K562 (cell line): ENCODE results near the gene KRT36. TPM values are rescaled to one million over a fixed set of nuclear protein-coding genes. Genes with fewer than 3 reads are reported as not detected.

Source experiments
- CBFA2T3 ChIP-seq: fragments of 450-650 bp; IDR thresholded peaks from 2 replicates; pipeline ENCODE4 v1.6.1; 2017
- JUND ChIP-seq, 2 experiments: IDR thresholded peaks; 2 replicates in 1 of 2; 3 replicates in 1 of 2; pipeline ENCODE4 v1.6.1; 2011; ENCODE audit warnings: borderline replicate concordance in 2 of 2, low read depth in 2 of 2, low read length in 2 of 2, improper control_type of control experiment in 1 of 2, missing biosample characterization in 1 of 2, missing genetic modification characterization in 1 of 2, missing genetic modification reagents in 1 of 2
- KDM5B ChIP-seq: fragments of 200-600 bp; sonication (generic); IDR thresholded peaks from 2 replicates; pipeline ENCODE4 v1.6.1; 2012; ENCODE audit warnings: low read depth, mild to moderate bottlenecking, moderate library complexity, low read length, control low read depth, inconsistent platforms; ENCODE audit not compliant: insufficient replicate concordance
- KLF6 ChIP-seq: fragments of 250-450 bp; sonication (Bioruptor Pico); IDR thresholded peaks from 2 replicates; pipeline ENCODE4 v1.4.0; 2020; ENCODE audit warnings: mild to moderate bottlenecking, moderate library complexity, borderline replicate concordance
- L3MBTL2 ChIP-seq: fragments of 450-650 bp; IDR thresholded peaks from 2 replicates; pipeline ENCODE4 v1.6.1; 2016; ENCODE audit warnings: mild to moderate bottlenecking, moderate library complexity
- NRF1 ChIP-seq, 2 experiments: fragments of 450-650 bp; IDR thresholded peaks in 1 of 2; conservative IDR thresholded peaks in 1 of 2; 2 replicates each; pipeline ENCODE4 v1.6.1; 2014; ENCODE audit warnings: mild to moderate bottlenecking in 2 of 2
- PTTG1 ChIP-seq: fragments of 450-650 bp; IDR thresholded peaks from 2 replicates; pipeline ENCODE4 v1.6.1; 2016; ENCODE audit warnings: low read depth, mild to moderate bottlenecking, missing genetic modification characterization, missing compliant biosample characterization
- SMAD4 ChIP-seq: fragments of 250-450 bp; sonication (Bioruptor Pico); conservative IDR thresholded peaks from 2 replicates; pipeline ENCODE4 v1.8.0; 2021; ENCODE audit warnings: inconsistent platforms, mild to moderate bottlenecking, moderate library complexity
- SMARCE1 ChIP-seq: fragments of 450-650 bp; IDR thresholded peaks from 2 replicates; pipeline ENCODE4 v1.7.1; 2016; ENCODE audit warnings: mild to moderate bottlenecking
- ZBED1 ChIP-seq: IDR thresholded peaks from 2 replicates; pipeline ENCODE4 v1.6.1; 2014
- ZNF217 ChIP-seq: sonication (generic); formaldehyde crosslinking; IDR thresholded peaks from 2 replicates; pipeline ENCODE4 v1.8.0; 2022; ENCODE audit warnings: mild to moderate bottlenecking, missing genetic modification reagents
- ZNF57 ChIP-seq: fragments of 450-650 bp; formaldehyde crosslinking; IDR thresholded peaks from 2 replicates; pipeline ENCODE4 v1.4.0; 2020; ENCODE audit warnings: mild to moderate bottlenecking, moderate library complexity
- polyA plus RNA-seq, 8 experiments: library from polyadenylated mRNA; depleted of rRNA in 4 of 8; stranded (reverse) in 5 of 8; unstranded in 3 of 8; fragments of >200 nt; fragmentation: Nextera tagmentation in 2 of 8; fragmentation: Illumina TruSeq in 1 of 8; extraction: Ambion mirVana in 2 of 8; extraction: Trizol in 1 of 8; gene quantifications; 2 replicates each; pipeline versions ENCODE4 v1.2.1 to v1.2.3, GENCODE V29; 2011 to 2014; ENCODE audit warnings: inconsistent platforms in 1 of 8, missing spikeins in 1 of 8
- total RNA-seq, 7 experiments: library from RNA; depleted of rRNA in 6 of 7; stranded (reverse); fragments of >200 nt in 6 of 7; fragmentation: Illumina TruSeq in 2 of 7; extraction: Trizol in 2 of 7; gene quantifications; 2 replicates each; pipeline versions ENCODE4 v1.2.1 to v1.2.3, GENCODE V29; 2011 to 2021; ENCODE audit warnings: low replicate concordance in 1 of 7
- TF ChIP-seq, protein P1 (sequence below): fragments of 450-650 bp; IDR thresholded peaks from 2 replicates; pipeline ENCODE4 v1.7.0; 2016; ENCODE audit warnings: borderline replicate concordance
- TF ChIP-seq, protein P2 (sequence below): fragments of 450-650 bp; IDR thresholded peaks from 2 replicates; pipeline ENCODE4 v1.6.1; 2017; ENCODE audit warnings: antibody characterized with exemption, mild to moderate bottlenecking

KRT36 gene
- total and polyA plus RNA-seq, 9 of the 15 experiments (the other 6 are each of a cell fraction or from before 2014, with no cell fraction given), result 0.04 TPM; not detected in 8

DNA sequence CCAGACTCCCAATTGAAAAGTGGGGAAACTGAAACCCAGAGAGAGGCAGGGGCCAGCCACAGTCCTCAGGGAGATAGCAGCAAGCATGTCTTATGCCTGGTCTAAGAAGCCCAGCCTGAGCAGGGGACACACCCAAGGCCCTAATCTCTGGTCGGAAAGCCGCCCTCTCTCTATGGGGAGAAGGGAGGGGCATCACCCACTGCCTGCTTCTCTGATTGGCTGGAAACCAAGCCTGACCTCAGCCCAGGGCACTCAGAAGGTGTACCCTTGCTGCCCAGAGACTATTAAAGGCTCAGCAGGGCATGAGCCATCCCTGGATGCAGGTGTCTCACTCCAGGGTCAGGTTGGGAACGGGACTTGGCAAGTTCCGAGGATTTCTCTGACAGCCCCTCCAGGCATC, 21.4 kb upstream of the KRT36 start (continued):
- TF ChIP-seq KDM5B, result peak; percentile 40
- TF ChIP-seq, protein P1, sequence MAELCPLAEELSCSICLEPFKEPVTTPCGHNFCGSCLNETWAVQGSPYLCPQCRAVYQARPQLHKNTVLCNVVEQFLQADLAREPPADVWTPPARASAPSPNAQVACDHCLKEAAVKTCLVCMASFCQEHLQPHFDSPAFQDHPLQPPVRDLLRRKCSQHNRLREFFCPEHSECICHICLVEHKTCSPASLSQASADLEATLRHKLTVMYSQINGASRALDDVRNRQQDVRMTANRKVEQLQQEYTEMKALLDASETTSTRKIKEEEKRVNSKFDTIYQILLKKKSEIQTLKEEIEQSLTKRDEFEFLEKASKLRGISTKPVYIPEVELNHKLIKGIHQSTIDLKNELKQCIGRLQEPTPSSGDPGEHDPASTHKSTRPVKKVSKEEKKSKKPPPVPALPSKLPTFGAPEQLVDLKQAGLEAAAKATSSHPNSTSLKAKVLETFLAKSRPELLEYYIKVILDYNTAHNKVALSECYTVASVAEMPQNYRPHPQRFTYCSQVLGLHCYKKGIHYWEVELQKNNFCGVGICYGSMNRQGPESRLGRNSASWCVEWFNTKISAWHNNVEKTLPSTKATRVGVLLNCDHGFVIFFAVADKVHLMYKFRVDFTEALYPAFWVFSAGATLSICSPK, result no peak
- peak; percentile 66 to 71 for TF ChIP-seq NRF1 (conservative IDR thresholded peaks at IDR 0.05 in 1 of 2, IDR thresholded peaks at IDR 0.05 in 1 of 2)
- TF ChIP-seq, protein P2, sequence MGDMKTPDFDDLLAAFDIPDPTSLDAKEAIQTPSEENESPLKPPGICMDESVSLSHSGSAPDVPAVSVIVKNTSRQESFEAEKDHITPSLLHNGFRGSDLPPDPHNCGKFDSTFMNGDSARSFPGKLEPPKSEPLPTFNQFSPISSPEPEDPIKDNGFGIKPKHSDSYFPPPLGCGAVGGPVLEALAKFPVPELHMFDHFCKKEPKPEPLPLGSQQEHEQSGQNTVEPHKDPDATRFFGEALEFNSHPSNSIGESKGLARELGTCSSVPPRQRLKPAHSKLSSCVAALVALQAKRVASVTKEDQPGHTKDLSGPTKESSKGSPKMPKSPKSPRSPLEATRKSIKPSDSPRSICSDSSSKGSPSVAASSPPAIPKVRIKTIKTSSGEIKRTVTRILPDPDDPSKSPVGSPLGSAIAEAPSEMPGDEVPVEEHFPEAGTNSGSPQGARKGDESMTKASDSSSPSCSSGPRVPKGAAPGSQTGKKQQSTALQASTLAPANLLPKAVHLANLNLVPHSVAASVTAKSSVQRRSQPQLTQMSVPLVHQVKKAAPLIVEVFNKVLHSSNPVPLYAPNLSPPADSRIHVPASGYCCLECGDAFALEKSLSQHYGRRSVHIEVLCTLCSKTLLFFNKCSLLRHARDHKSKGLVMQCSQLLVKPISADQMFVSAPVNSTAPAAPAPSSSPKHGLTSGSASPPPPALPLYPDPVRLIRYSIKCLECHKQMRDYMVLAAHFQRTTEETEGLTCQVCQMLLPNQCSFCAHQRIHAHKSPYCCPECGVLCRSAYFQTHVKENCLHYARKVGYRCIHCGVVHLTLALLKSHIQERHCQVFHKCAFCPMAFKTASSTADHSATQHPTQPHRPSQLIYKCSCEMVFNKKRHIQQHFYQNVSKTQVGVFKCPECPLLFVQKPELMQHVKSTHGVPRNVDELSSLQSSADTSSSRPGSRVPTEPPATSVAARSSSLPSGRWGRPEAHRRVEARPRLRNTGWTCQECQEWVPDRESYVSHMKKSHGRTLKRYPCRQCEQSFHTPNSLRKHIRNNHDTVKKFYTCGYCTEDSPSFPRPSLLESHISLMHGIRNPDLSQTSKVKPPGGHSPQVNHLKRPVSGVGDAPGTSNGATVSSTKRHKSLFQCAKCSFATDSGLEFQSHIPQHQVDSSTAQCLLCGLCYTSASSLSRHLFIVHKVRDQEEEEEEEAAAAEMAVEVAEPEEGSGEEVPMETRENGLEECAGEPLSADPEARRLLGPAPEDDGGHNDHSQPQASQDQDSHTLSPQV, result peak; percentile 62
- 0 out of 2 replicates have a peak, but pooled peaks have one; percentile 5 for TF ChIP-seq CBFA2T3
- TF ChIP-seq SMARCE1, result 0 out of 2 replicates have a peak, but pooled peaks have one; percentile 12
- peak; percentile 36; the same call in 1 of the 2 replicates for TF ChIP-seq KLF6 (CRISPR knock-in tag)
- TF ChIP-seq PTTG1 (tag), result no peak
- TF ChIP-seq ZNF57 (CRISPR knock-in tag), result no peak
- no peak for TF ChIP-seq JUND (IDR thresholded peaks at IDR 0.05; ENCODE audit: borderline replicate concordance, low read depth, low read length)
- TF ChIP-seq JUND (tag; IDR thresholded peaks at IDR 0.05; ENCODE audit: borderline replicate concordance, low read depth, low read length), result no peak; the same call in 2 of the 3 replicates
- TF ChIP-seq ZNF217 (CRISPR knock-in tag), result no peak
- 0 out of 2 replicates have a peak, but pooled peaks have one; percentile 34 for TF ChIP-seq SMAD4
- TF ChIP-seq L3MBTL2, result peak; percentile 23; the same call in 1 of the 2 replicates
- TF ChIP-seq ZBED1, result no peak
